ENCODE data around the gene ZNF789.

DNA sequence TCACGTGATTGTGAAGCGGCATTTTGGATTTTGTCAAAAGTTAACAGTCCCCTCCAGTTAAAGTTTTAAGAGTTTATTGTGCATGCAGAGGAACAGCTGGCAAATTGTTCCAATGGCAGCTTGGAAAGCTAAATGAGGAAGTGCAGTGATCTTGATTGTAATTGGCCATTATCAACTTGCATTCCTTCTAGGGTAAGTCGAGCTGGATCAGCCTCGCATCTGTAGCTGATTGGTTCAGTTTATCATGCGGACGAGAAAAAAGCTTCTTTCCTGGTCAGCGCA lies 566 bp downstream of the ZNF789 start:
- TF ChIP-seq, protein P1, sequence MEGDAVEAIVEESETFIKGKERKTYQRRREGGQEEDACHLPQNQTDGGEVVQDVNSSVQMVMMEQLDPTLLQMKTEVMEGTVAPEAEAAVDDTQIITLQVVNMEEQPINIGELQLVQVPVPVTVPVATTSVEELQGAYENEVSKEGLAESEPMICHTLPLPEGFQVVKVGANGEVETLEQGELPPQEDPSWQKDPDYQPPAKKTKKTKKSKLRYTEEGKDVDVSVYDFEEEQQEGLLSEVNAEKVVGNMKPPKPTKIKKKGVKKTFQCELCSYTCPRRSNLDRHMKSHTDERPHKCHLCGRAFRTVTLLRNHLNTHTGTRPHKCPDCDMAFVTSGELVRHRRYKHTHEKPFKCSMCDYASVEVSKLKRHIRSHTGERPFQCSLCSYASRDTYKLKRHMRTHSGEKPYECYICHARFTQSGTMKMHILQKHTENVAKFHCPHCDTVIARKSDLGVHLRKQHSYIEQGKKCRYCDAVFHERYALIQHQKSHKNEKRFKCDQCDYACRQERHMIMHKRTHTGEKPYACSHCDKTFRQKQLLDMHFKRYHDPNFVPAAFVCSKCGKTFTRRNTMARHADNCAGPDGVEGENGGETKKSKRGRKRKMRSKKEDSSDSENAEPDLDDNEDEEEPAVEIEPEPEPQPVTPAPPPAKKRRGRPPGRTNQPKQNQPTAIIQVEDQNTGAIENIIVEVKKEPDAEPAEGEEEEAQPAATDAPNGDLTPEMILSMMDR (conservative IDR thresholded peaks at IDR 0.05; ENCODE audit: low read depth in 2 of 2): no peak
- TF ChIP-seq, protein P2, sequence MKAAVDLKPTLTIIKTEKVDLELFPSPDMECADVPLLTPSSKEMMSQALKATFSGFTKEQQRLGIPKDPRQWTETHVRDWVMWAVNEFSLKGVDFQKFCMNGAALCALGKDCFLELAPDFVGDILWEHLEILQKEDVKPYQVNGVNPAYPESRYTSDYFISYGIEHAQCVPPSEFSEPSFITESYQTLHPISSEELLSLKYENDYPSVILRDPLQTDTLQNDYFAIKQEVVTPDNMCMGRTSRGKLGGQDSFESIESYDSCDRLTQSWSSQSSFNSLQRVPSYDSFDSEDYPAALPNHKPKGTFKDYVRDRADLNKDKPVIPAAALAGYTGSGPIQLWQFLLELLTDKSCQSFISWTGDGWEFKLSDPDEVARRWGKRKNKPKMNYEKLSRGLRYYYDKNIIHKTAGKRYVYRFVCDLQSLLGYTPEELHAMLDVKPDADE (IDR thresholded peaks at IDR 0.05): no peak
- no peak for TF ChIP-seq EZH2 (IDR thresholded peaks at IDR 0.05; ENCODE audit: low read depth, unreplicated experiment)
- TF ChIP-seq CREB1 (CRISPR knock-in tag; IDR thresholded peaks at IDR 0.05; ENCODE audit: low read depth): no peak
- TF ChIP-seq JUNB (IDR thresholded peaks at IDR 0.05; ENCODE audit: unreplicated experiment): no peak
- no peak for TF ChIP-seq POLR2AphosphoS5 (IDR thresholded peaks at IDR 0.05; ENCODE audit: low read depth)
- TF ChIP-seq EZH2phosphoT487 (IDR thresholded peaks at IDR 0.05; ENCODE audit: unreplicated experiment): no peak
- TF ChIP-seq ZNF331 (CRISPR knock-in tag; IDR thresholded peaks at IDR 0.05; ENCODE audit: low read depth): no peak
- TF ChIP-seq, protein P3, sequence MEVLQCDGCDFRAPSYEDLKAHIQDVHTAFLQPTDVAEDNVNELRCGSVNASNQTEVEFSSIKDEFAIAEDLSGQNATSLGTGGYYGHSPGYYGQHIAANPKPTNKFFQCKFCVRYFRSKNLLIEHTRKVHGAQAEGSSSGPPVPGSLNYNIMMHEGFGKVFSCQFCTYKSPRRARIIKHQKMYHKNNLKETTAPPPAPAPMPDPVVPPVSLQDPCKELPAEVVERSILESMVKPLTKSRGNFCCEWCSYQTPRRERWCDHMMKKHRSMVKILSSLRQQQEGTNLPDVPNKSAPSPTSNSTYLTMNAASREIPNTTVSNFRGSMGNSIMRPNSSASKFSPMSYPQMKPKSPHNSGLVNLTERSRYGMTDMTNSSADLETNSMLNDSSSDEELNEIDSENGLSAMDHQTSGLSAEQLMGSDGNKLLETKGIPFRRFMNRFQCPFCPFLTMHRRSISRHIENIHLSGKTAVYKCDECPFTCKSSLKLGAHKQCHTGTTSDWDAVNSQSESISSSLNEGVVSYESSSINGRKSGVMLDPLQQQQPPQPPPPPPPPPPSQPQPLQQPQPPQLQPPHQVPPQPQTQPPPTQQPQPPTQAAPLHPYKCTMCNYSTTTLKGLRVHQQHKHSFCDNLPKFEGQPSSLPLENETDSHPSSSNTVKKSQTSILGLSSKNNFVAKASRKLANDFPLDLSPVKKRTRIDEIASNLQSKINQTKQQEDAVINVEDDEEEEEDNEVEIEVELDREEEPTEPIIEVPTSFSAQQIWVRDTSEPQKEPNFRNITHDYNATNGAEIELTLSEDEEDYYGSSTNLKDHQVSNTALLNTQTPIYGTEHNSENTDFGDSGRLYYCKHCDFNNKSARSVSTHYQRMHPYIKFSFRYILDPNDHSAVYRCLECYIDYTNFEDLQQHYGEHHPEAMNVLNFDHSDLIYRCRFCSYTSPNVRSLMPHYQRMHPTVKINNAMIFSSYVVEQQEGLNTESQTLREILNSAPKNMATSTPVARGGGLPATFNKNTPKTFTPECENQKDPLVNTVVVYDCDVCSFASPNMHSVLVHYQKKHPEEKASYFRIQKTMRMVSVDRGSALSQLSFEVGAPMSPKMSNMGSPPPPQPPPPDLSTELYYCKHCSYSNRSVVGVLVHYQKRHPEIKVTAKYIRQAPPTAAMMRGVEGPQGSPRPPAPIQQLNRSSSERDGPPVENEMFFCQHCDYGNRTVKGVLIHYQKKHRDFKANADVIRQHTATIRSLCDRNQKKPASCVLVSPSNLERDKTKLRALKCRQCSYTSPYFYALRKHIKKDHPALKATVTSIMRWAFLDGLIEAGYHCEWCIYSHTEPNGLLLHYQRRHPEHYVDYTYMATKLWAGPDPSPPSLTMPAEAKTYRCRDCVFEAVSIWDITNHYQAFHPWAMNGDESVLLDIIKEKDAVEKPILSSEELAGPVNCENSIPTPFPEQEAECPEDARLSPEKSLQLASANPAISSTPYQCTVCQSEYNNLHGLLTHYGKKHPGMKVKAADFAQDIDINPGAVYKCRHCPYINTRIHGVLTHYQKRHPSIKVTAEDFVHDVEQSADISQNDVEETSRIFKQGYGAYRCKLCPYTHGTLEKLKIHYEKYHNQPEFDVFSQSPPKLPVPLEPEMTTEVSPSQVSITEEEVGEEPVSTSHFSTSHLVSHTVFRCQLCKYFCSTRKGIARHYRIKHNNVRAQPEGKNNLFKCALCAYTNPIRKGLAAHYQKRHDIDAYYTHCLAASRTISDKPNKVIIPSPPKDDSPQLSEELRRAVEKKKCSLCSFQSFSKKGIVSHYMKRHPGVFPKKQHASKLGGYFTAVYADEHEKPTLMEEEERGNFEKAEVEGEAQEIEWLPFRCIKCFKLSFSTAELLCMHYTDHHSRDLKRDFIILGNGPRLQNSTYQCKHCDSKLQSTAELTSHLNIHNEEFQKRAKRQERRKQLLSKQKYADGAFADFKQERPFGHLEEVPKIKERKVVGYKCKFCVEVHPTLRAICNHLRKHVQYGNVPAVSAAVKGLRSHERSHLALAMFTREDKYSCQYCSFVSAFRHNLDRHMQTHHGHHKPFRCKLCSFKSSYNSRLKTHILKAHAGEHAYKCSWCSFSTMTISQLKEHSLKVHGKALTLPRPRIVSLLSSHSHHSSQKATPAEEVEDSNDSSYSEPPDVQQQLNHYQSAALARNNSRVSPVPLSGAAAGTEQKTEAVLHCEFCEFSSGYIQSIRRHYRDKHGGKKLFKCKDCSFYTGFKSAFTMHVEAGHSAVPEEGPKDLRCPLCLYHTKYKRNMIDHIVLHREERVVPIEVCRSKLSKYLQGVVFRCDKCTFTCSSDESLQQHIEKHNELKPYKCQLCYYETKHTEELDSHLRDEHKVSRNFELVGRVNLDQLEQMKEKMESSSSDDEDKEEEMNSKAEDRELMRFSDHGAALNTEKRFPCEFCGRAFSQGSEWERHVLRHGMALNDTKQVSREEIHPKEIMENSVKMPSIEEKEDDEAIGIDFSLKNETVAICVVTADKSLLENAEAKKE (CRISPR knock-in tag; IDR thresholded peaks at IDR 0.05): no peak
- no peak for TF ChIP-seq STAT1 (IDR thresholded peaks at IDR 0.05; ENCODE audit: unreplicated experiment)
- TF ChIP-seq, protein P4, sequence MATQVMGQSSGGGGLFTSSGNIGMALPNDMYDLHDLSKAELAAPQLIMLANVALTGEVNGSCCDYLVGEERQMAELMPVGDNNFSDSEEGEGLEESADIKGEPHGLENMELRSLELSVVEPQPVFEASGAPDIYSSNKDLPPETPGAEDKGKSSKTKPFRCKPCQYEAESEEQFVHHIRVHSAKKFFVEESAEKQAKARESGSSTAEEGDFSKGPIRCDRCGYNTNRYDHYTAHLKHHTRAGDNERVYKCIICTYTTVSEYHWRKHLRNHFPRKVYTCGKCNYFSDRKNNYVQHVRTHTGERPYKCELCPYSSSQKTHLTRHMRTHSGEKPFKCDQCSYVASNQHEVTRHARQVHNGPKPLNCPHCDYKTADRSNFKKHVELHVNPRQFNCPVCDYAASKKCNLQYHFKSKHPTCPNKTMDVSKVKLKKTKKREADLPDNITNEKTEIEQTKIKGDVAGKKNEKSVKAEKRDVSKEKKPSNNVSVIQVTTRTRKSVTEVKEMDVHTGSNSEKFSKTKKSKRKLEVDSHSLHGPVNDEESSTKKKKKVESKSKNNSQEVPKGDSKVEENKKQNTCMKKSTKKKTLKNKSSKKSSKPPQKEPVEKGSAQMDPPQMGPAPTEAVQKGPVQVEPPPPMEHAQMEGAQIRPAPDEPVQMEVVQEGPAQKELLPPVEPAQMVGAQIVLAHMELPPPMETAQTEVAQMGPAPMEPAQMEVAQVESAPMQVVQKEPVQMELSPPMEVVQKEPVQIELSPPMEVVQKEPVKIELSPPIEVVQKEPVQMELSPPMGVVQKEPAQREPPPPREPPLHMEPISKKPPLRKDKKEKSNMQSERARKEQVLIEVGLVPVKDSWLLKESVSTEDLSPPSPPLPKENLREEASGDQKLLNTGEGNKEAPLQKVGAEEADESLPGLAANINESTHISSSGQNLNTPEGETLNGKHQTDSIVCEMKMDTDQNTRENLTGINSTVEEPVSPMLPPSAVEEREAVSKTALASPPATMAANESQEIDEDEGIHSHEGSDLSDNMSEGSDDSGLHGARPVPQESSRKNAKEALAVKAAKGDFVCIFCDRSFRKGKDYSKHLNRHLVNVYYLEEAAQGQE (IDR thresholded peaks at IDR 0.05; ENCODE audit: unreplicated experiment): no peak

Measured in GM23338 (cell line).